A673 (cell line): Measurements from ENCODE around the gene NACA2.
"Not testable (repeated sequence)": the region's sequence is repeated elsewhere in the genome, so short reads cannot be mapped to it uniquely, and the experiment has no call there.

Experiments used
- CTCF ChIP-seq: fragments of 300-800, 200-600 bp; sonication (generic); conservative IDR thresholded peaks from 2 replicates; pipeline ENCODE4 v1.5.1; 2017; ENCODE audit warnings: low read depth, mild to moderate bottlenecking, antibody characterized with exemption, low read length, moderate library complexity, mixed read lengths
- EZH2 ChIP-seq: fragments of 200-600 bp; sonication (generic); IDR thresholded peaks from 2 replicates; pipeline ENCODE4 v1.6.1; 2017; ENCODE audit warnings: borderline replicate concordance, low read depth, mild to moderate bottlenecking, mixed read lengths, antibody characterized with exemption, low read length; ENCODE audit not compliant: poor library complexity, severe bottlenecking

GRCh38 chr17:61565850-61566249 lies 25.2 kb downstream of the NACA2 start:
- TF ChIP-seq CTCF, EZH2: not testable (repeated sequence)
